ENCODE data around the gene WDR43.
A peak's percentile ranks its signal among the peaks of the same experiment; 100 is the strongest.

The WDR43 gene

GRCh38 chr2:28894470-28895188 is at the start of gene WDR43:
TSS of gene WDR43 (plus strand) at chr2:28894667. CDS start at chr2:28894699, 32 bp downstream.
- DNase-seq = peak; percentile 99

GRCh38 chr2:28855193-28855592 is 39.3 kb upstream of the WDR43 start:
- no peak for DNase-seq

GRCh38 chr2:28855977-28856376 is 38.5 kb upstream of the WDR43 start:
- no peak for DNase-seq

- DNase-seq = no peak
These were observed 25.9 kb upstream of the WDR43 start for GRCh38 chr2:28868611-28869010.

- DNase-seq = no peak
These were observed 24.8 kb upstream of the WDR43 start for GRCh38 chr2:28869494-28870145.

GRCh38 chr2:28870146-28870891 is 24.1 kb upstream of the WDR43 start, which contains the start of gene TRMT61B:
TSS of gene TRMT61B (minus strand) at chr2:28870309. CDS start at chr2:28870277, 32 bp downstream.
- DNase-seq = peak; percentile 94

- no peak for DNase-seq
These were observed 22.8 kb upstream of the WDR43 start for GRCh38 chr2:28871620-28872019.

GRCh38 chr2:28880193-28880592 is 14.3 kb upstream of the WDR43 start:
- DNase-seq = no peak

GRCh38 chr2:28893488-28893887 is 979 bp upstream of the WDR43 start:
- no peak for DNase-seq

- peak; percentile 61 for DNase-seq
These were observed 874 bp downstream of the WDR43 start for GRCh38 chr2:28895189-28895893.

- no peak for DNase-seq
These were observed 2.4 kb downstream of the WDR43 start for GRCh38 chr2:28896906-28897305.

- peak; percentile 39 for DNase-seq
These were observed 3.6 kb downstream of the WDR43 start for GRCh38 chr2:28898048-28898447.

- no peak for DNase-seq
These were observed 6.7 kb downstream of the WDR43 start for GRCh38 chr2:28901202-28901601.

- DNase-seq = no peak
These were observed 7.4 kb downstream of the WDR43 start for GRCh38 chr2:28901841-28902240.

- no peak for DNase-seq
These were observed 8.1 kb downstream of the WDR43 start for GRCh38 chr2:28902584-28902983.

- no peak for DNase-seq
These were observed 9.8 kb downstream of the WDR43 start for GRCh38 chr2:28904295-28904694.

GRCh38 chr2:28904802-28905457 is 10.5 kb downstream of the WDR43 start:
- DNase-seq = no peak

GRCh38 chr2:28905533-28905932 is 11.1 kb downstream of the WDR43 start:
- DNase-seq = no peak

- no peak for DNase-seq
These were observed 11.9 kb downstream of the WDR43 start for GRCh38 chr2:28906376-28906775.

- DNase-seq = no peak
These were observed 12.4 kb downstream of the WDR43 start for GRCh38 chr2:28906821-28907220.

- no peak for DNase-seq
These were observed 13.7 kb downstream of the WDR43 start for GRCh38 chr2:28908172-28908571.

- no peak for DNase-seq
These were observed 15.3 kb downstream of the WDR43 start for GRCh38 chr2:28909655-28910353.
